ENCODE results near the gene FOXP3. TPM values are rescaled to one million over a fixed set of nuclear protein-coding genes. Genes with fewer than 3 reads are reported as not detected.

Gene FOXP3
- total RNA-seq, 4 donors from 2014 or later: not detected

DNA sequence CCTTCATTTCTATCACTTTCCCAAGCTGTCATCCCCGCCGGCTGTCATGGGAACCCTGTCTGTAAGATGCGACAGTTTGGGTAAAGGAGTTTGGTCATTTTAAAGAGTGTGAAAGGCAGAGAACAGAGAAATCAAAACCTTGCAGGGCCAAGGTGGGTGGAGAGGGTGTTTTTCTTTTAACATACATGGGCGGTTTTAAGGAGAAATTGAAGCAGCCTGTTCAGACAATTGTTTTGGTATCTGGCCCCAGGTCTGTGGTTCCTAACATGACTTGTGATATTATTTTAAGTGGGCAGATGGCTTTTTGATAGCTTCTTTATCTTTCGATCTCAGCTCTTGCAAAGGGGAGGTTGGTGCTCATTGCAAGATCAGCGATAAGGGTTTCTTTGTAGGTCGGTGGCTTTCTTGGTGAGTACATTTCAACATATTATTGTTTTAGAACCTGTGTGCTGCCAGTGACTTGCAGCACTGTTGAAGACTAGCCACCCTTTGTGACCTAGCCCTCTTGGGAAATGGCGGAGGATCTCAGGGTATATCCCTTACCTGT, 8.7 kb upstream of the FOXP3 start:
- H3K9me3 ChIP-seq: no peaks in the 10 kb centered on the region
- TF ChIP-seq POLR2A (IDR thresholded peaks at IDR 0.05): no peak
- TF ChIP-seq, protein P1, sequence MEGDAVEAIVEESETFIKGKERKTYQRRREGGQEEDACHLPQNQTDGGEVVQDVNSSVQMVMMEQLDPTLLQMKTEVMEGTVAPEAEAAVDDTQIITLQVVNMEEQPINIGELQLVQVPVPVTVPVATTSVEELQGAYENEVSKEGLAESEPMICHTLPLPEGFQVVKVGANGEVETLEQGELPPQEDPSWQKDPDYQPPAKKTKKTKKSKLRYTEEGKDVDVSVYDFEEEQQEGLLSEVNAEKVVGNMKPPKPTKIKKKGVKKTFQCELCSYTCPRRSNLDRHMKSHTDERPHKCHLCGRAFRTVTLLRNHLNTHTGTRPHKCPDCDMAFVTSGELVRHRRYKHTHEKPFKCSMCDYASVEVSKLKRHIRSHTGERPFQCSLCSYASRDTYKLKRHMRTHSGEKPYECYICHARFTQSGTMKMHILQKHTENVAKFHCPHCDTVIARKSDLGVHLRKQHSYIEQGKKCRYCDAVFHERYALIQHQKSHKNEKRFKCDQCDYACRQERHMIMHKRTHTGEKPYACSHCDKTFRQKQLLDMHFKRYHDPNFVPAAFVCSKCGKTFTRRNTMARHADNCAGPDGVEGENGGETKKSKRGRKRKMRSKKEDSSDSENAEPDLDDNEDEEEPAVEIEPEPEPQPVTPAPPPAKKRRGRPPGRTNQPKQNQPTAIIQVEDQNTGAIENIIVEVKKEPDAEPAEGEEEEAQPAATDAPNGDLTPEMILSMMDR (IDR thresholded peaks at IDR 0.05): no peak
- no peaks in the 10 kb centered on the region for H3K4me1 ChIP-seq
- no peak for DNase-seq
- H3K27ac ChIP-seq: no peak overlapping the region
- no peak overlapping the region for H3K4me3 ChIP-seq
- intact Hi-C loops (cut with DNase I; ENCODE audit: low total_unique reads): no loop called here
- no peaks in the 10 kb centered on the region for H3K27me3 ChIP-seq
- no peaks in the 10 kb centered on the region for H3K36me3 ChIP-seq

DNA sequence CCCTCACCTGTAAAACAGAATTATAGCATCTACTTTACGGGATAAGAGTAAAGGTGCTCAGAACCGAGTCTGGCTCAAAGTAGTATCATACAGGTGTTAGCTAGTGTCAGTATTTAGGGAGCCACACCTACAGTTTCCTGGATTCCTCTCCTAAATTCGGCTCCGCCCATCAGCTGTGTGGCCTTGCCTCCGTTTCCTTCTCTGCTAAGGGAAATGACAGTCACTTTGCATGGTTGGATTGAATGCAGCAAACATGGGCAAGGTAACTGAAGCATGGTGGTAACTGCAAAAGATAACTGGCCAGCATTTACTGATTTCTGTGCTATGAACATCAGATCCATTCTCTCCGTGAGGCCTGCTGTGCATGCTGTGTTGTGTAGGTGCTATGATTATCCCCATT, 7.9 kb upstream of the FOXP3 start:
- intact Hi-C loops (cut with DNase I; ENCODE audit: low total_unique reads): no loop called here
- DNase-seq: no peak
- Histone ChIP-seq H3K4me3 (no peak overlapping the region), H3K36me3 (no peaks in the 10 kb centered on the region), H3K27me3 (no peaks in the 10 kb centered on the region), H3K4me1 (no peaks in the 10 kb centered on the region), H3K27ac (no peak overlapping the region), H3K9me3 (no peaks in the 10 kb centered on the region)
- TF ChIP-seq POLR2A (IDR thresholded peaks at IDR 0.05): no peak
- TF ChIP-seq, protein P1 (IDR thresholded peaks at IDR 0.05): no peak

DNA sequence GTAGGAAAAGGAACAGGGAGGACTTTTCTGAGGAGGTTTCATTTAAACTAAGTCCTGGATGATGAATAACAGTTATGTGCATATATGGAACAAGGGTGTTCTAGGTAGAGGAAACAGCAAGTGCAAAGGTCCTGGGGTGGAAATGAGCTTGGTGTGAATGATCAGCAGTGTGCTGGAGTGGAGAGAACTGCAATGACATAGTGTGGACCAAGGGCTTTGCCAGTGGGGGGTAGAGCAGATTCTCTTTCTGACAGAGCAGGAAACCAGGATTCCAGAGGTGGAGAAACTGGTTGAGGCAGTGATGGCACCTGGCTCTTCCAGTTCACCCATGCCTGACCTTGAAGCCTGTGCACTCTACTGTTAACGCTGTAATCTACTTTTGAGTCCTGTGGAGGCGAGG, 6.8 kb upstream of the FOXP3 start:
- Histone ChIP-seq H3K9me3 (no peaks in the 10 kb centered on the region), H3K4me3 (no peak overlapping the region), H3K36me3 (no peaks in the 10 kb centered on the region), H3K27ac (no peak overlapping the region), H3K4me1 (no peaks in the 10 kb centered on the region), H3K27me3 (no peaks in the 10 kb centered on the region)
- no peak for DNase-seq
- TF ChIP-seq POLR2A (IDR thresholded peaks at IDR 0.05): no peak
- TF ChIP-seq, protein P1 (IDR thresholded peaks at IDR 0.05): no peak
- intact Hi-C loops (cut with DNase I; ENCODE audit: low total_unique reads): no loop called here

DNA sequence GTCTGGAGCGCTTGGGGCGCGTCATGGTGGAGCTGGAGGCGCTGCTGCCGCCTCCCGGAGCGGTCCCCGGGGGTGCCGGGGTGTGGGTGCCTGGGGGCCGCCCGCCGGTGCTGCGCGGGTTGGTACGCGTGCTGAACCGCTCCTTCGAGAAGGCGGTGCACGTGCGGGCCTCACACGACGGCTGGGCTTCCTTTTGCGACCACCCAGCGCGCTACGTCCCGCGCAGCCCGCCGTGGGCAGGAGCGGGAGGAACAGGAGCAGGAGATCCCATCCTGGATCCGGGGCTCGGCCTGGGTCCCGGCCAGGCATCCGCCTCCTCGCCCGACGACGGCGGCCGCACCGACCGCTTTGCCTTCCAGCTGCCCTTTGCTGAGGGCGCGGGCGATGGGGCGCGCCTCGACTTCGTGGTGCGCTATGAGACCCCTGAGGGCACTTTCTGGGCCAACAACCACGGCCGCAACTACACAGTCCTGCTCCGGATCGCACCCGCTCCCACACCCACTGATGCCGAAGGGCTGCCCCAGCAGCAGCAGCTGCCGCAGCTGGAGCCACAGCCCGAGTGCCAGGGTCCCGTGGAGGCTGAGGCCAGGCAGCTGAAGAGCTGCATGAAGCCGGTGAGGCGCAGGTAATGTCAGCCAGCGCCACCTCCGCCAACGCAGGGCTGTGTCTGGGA, 5.9 kb upstream of the FOXP3 start:
- no peaks in the 10 kb centered on the region for H3K4me1 ChIP-seq
- no peak for TF ChIP-seq POLR2A (IDR thresholded peaks at IDR 0.05)
- TF ChIP-seq, protein P1 (IDR thresholded peaks at IDR 0.05): no peak
- peak overlapping the region; percentile 89 to 93 for H3K27ac ChIP-seq
- peak overlapping the region; percentile 46 to 58 for H3K4me3 ChIP-seq
- no peaks in the 10 kb centered on the region for H3K27me3 ChIP-seq
- intact Hi-C loops (cut with DNase I; ENCODE audit: low total_unique reads): no loop called here
- H3K9me3 ChIP-seq: no peaks in the 10 kb centered on the region
- DNase-seq: no peak
- H3K36me3 ChIP-seq: no peaks in the 10 kb centered on the region

DNA sequence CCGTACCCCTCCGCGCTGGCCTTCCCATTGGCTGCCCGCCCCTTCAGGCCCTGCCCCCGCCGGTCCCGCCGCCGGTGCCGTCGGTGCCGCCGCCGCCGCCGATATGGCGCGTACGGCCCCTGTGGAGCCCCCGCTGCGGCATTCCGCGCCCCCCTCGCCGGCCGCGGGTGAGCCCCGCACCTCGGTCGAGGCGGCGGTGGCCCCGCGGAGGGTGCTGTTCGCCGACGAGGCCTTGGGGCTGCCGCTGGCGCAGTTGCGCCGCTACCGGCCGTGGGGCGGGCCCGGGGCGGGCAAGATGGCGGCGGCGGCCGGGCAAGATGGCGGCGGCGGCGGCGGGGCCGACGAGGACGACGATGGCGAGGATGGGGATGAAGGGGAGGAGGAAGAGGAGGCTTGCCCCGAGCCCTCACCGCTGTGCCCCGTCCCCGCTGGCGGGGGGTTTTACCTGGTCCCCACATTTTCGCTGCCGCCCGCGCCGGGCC, 5.3 kb upstream of the FOXP3 start, which contains the start of gene PPP1R3F:
Gene PPP1R3F, plus strand, starts transcription at position 27 of the 482 bp plus-strand sequence. Its CDS starts 77 bp downstream, at position 104.
- DNase-seq: no peak
- peak in 1 of 2 donors; percentile 87 for TF ChIP-seq POLR2A (IDR thresholded peaks at IDR 0.05)
- TF ChIP-seq, protein P1 (IDR thresholded peaks at IDR 0.05): no peak
- peak within 1 kb of the TSS; percentile 89 to 93 for H3K27ac ChIP-seq
- H3K4me3 ChIP-seq: peak within 1 kb of the TSS; percentile 46 to 58
- H3K4me1 ChIP-seq: no peaks in the 10 kb centered on the region
- intact Hi-C loops (cut with DNase I; ENCODE audit: low total_unique reads): no loop called here
- H3K9me3 ChIP-seq: no peaks in the 10 kb centered on the region
- H3K27me3 ChIP-seq: no peaks in the 10 kb centered on the region
- H3K36me3 ChIP-seq: no peaks in the 10 kb centered on the region

Data from uterus (tissue), 4 donors.